ENCODE data around the gene DAB1.

Gene DAB1

GRCh38 chr1:57163789-57164188 lies 260.1 kb downstream of the DAB1 start:
- DNase-seq (ENCODE audit: low read depth in 2 of 2), result no peak

DNA sequence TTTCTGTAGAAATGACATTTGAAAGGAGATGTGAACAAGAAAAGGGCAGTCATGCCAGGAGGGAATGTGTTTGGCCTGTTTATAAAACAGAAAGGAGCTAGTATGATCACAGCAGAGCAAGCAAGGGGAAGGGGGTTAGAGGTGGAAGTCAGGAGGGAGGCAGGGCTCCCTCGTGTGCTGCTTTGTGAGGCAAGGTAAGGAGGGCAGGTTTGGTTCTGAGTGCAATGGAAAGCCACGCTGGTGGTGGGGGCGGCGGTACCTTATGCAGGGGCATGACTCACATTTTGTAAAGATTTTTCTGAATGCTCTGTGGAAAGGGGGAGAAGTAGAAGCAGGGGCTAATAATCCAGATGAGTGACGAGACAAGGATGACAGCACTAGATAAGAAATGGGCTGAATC lies 260.5 kb downstream of the DAB1 start:
- DNase-seq (ENCODE audit: low read depth in 2 of 2), result no peak

DNA sequence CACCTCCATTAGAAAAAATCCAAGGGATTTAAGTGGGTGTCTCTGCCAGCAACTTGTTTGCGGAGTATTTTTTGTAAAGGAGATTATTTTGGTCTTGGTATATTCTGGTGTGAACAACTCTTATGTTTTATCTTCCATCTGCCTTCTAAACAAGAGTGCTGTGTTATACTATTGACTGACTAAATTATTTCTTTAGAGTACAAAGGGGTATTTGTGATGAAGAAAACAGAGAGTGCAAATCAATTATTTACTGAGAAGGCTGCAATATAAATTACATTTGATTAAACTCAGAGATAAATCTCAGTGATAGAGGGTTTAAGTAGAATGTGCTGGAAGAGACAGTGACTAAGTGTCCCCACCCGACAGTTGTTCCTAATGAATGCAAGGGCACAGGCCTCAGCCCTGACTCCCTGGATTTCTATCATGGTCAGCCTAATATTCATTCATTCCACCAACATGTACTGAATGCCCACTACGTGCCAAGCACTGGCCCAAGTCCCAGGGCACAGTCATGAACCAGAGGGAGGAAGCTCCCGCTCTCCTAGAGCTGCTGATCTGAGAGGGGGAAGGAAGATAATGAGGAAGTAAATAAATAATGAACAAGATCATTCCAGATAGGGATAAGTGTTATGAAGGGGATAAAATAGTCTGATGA lies 261.1 kb downstream of the DAB1 start:
- no peak for DNase-seq (ENCODE audit: low read depth in 2 of 2)

- DNase-seq (ENCODE audit: low read depth in 2 of 2), result no peak
Measured at GRCh38 chr1:57160594-57160993, 263.3 kb downstream of the DAB1 start.

- DNase-seq (ENCODE audit: low read depth in 2 of 2), result no peak
Measured at GRCh38 chr1:57158604-57158998, 265.3 kb downstream of the DAB1 start.

- no peak for DNase-seq (ENCODE audit: low read depth in 2 of 2)
Measured at GRCh38 chr1:57157818-57158603, 265.8 kb downstream of the DAB1 start.

- DNase-seq (ENCODE audit: low read depth in 2 of 2), result no peak
Measured at GRCh38 chr1:57156907-57157306, 267.0 kb downstream of the DAB1 start.

DNA sequence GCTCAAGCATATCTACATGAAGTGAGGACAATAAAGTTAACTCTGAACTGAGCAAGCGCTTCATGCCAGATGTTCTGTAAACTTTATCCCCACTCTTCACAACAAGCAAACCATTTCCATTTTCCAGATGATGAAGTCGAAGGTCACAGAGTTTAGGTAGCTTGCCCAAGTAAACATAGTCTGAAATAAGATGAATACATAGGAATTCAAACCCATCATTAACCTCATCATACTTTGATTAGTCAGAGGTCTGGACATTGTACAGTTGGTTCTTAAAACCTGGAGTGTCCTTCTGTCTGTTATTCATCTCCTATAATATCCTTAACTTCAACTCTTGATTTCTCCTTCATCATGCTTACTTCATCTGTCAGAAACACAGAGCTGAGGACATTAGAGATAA lies 277.8 kb downstream of the DAB1 start:
- DNase-seq (ENCODE audit: low read depth in 2 of 2), result no peak

GRCh38 chr1:57142999-57143398 lies 280.9 kb downstream of the DAB1 start:
- DNase-seq (ENCODE audit: low read depth in 2 of 2), result no peak

GRCh38 chr1:57142169-57142568 lies 281.7 kb downstream of the DAB1 start:
- DNase-seq (ENCODE audit: low read depth in 2 of 2), result no peak

GRCh38 chr1:57138432-57139078 lies 285.3 kb downstream of the DAB1 start:
- no peak for DNase-seq (ENCODE audit: low read depth in 2 of 2)

GRCh38 chr1:57137980-57138379 lies 285.9 kb downstream of the DAB1 start:
- no peak for DNase-seq (ENCODE audit: low read depth in 2 of 2)

- no peak for DNase-seq (ENCODE audit: low read depth in 2 of 2)
Measured at GRCh38 chr1:57134803-57135202, 289.1 kb downstream of the DAB1 start.

DNA sequence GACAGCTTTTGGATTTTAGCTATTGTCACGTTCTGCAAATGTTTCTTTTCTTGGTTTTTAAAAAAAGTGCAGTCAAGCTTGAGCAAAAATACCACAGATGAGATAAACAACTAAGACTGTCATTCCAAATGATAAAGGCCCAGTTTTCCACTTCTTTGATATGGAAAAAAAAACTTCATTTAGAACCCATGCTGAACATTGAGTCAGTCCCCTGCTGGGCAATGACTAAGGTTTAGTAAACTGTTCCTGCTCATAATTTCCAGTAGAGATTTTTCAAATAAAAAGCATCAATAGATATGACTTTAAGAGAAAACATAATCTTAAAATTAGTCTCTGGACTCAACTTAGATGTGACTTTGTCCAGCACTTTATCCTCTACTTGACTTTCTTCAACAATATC lies 290.2 kb downstream of the DAB1 start:
- no peak for DNase-seq (ENCODE audit: low read depth in 2 of 2)

DNA sequence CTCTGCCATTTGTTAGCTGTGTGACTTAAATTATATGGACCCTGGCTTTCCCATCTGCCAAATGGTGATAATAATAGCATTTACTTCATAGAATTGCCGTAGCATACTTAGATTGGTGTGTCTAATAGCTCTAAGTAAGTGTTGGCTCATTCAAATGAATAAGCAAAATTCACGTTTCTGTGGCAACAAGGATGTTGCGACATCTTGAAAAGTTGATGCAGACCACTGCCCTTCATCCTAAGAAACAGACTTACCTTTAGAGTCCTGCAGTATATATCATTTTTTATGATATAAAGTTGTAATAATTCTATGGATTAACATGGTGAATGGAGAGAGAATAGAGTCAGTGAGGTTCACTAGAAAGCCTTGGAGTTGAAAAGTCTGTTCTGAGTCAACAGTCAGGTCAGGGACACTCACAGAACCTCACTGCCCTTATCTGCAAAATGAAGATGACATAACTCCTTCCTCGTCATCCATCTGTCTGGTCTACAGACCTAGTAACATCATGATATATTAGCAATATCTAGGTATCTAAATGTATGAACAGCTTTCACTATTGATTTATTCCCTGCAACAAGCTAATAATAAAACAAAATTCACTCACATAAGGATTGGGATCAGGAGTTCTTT lies 290.8 kb downstream of the DAB1 start:
- DNase-seq (ENCODE audit: low read depth in 2 of 2), result no peak

DNA sequence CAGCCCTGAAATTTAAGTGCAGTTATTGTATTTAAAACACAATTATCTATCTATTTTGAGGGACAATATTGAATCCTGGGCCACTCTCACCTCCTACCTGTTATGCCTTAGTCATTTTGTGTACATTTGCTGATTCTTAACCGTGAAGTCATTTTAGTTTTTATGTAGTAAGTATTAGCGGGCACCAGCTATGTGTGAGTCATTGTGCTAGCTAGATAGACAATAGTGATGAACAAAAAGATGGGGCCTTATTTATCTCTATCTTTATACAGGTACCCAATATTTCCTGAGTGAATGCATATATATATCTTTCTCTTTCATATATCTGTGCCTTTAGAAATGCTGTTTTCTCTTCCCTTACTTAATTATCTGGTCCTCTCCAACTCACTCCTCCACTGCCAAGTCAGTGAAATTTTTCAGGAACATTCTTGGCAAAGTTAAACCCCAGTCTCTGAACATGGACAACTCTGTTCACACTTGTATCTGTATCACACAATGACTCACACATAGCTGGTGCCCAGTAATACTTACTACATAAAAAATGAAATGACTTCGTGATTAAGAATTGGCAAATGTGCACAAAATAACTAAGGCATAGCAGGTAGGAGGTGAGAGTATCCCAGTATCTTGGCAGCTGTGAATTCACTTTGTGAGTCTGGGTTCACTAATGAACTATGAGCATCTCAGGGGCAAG lies 292.0 kb downstream of the DAB1 start:
- DNase-seq (ENCODE audit: low read depth in 2 of 2), result no peak

DNA sequence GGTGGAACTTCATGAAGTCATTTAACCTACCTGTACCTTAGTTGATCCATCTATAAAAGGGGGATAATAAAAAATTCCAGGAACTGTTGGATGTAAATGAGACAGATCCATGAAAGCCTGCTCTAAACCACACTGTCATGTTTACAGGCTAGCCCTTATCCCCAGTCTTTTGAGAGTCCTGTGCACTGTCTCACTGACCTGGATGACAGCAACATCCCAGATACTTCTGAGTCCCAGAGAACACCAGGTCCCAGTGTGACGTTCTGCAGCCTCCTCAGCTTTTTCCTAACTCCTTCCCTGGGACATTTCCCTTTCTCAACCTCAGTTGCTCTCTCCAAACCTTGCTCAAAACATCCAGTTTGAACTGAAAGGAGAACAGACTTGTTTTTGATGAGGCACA lies 292.6 kb downstream of the DAB1 start:
- no peak for DNase-seq (ENCODE audit: low read depth in 2 of 2)

DNA sequence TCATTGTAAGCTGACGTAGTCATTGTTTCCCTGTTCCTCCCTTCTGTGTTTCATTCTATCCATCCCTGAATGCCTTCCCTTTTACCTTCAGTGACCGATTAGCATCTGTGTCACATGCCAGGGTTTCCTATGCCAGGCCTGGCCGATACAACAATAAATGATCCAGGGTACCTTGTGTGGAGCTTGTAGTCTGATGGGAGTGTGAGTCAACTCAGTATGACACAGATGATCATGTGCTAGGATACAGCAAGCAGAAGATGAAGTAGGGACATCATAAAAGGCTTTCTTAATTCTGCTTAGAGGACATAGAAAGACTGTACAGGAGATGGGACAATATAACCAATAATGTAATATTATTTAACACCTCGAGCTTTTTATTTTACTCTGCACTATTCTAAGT lies 294.0 kb downstream of the DAB1 start:
- DNase-seq (ENCODE audit: low read depth in 2 of 2), result no peak

- no peak for DNase-seq (ENCODE audit: low read depth in 2 of 2)
Measured at GRCh38 chr1:57127976-57128375, 295.9 kb downstream of the DAB1 start.

DNA sequence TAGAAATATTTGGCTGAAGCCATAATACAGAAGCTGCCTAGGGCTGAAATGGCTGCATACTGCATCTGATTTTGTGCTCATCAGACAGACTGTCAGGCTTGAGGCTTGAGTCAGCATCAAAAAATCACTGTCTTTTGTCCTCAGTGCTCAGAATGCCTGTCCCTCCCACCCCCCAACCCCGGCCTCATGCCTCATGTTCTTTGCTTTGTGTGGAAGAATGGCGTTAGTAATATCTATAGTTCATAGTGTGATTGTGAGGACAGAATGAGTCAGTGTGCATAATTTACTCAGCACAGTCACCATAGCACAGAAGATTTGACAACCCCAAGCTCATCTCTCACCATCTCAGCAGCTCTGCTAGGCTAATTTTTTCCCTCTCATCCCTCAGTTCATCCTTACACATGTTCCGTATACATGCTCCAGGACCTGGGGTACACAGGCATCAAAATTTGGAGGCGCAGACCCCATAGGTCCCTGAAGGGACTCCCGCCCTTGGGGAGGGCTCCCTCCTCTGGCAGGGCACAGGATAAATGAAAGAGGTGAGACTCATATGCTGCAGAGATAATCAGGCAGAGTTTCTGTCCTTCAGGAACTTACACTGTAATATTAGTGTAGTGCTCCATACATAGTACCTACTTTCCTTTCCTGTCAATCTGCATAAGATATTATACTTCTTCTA lies 299.0 kb downstream of the DAB1 start:
- DNase-seq (ENCODE audit: low read depth in 2 of 2), result no peak

DNA sequence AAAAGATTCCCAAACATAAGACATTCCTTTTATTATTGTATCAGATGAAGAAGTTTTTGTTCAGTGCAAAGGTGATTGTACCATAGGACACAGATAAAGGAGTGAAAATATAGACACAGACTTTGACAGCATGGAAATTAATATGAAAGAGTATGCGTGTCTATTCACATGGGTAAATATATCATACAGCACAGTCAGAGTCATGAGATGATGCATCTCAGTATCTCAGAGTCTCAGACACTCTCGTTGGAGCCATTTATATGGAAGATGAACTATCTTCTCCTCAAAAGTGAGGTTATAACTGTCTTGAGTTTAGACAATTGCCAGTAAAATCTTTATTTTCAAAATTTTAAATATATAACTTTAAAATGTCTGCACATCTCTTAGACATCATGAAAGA lies 299.7 kb downstream of the DAB1 start:
- no peak for DNase-seq (ENCODE audit: low read depth in 2 of 2)
